ENCODE results near the gene SFTPA2. TPM values are rescaled to one million over a fixed set of nuclear protein-coding genes. Genes with fewer than 3 reads are reported as not detected.
"Not testable (repeated sequence)": the region's sequence is repeated elsewhere in the genome, so short reads cannot be mapped to it uniquely, and the experiment has no call there.

SFTPA2 gene
- total RNA-seq, 2 experiments from 2014 or later: not detected

DNA sequence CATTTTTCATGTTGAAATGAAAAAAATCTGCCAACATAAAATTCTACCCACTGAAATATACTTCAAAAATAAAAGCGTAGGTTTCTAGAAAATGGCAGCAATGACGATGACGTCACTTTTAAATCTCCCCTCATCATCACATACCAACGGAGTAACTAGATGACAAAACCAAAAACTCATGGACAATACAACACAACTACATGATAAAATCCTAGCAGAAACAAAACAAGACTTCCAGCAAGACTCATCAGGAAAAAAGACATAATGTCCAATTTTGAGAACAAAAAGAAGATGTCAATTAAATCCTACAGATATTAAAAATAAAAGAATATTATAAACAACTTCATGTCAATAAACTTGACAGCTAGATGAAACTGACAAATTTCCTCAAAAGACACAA lies 31.9 kb downstream of the SFTPA2 start:
- H3K27me3 Mint-ChIP-seq (ENCODE audit: low read depth); H3K36me3 Mint-ChIP-seq (ENCODE audit: low read depth); H3K4me3 Mint-ChIP-seq; H3K27ac Mint-ChIP-seq; ATAC-seq; DNase-seq; H3K4me1 Mint-ChIP-seq (ENCODE audit: low read depth); POLR2A ChIA-PET; H3K9me3 Mint-ChIP-seq (ENCODE audit: insufficient read depth): not testable (repeated sequence)
- CTCF ChIA-PET: interaction anchor here (1.5 kb wide), 1 partner anchor 9 kb away, joined by 3 read pairs; no protein-coding TSS in a partner anchor

DNA sequence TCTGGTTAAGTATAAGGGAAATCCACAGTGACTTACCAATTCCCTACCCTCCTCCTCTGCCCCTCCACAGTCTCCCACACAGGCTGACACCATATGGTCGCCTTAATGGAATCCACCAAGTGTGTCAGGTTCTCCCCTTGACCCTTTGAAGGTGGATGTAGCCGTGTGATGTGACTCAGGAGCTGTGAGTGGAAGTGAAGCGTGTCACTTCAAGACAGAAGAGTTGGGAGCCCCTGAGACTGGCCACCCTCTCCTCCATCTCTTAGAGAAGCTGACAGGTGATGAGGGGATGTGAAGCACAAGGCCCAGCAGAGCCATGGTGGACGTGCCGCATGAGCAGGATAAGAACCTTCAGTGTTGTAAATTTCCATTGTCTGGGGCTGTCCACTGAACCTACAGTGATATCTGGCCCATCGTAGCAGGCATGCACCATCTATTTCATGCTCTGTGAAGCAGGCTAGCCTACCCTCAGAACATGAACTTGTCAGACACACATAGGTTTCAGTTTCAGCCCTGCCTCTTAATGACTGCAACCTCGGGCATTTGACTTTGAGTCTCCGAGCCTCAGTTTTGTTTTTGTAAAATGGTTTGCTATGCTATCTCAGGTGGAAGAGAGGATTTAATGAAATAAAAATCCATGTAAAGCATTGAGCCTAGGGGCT lies 35.0 kb downstream of the SFTPA2 start:
- H3K9me3 Mint-ChIP-seq (ENCODE audit: insufficient read depth); CTCF ChIA-PET; H3K4me3 Mint-ChIP-seq; ATAC-seq; POLR2A ChIA-PET; H3K4me1 Mint-ChIP-seq (ENCODE audit: low read depth); DNase-seq; H3K27me3 Mint-ChIP-seq (ENCODE audit: low read depth); H3K36me3 Mint-ChIP-seq (ENCODE audit: low read depth): not testable (repeated sequence)
- peak overlapping the region; percentile 25 for H3K27ac Mint-ChIP-seq

DNA sequence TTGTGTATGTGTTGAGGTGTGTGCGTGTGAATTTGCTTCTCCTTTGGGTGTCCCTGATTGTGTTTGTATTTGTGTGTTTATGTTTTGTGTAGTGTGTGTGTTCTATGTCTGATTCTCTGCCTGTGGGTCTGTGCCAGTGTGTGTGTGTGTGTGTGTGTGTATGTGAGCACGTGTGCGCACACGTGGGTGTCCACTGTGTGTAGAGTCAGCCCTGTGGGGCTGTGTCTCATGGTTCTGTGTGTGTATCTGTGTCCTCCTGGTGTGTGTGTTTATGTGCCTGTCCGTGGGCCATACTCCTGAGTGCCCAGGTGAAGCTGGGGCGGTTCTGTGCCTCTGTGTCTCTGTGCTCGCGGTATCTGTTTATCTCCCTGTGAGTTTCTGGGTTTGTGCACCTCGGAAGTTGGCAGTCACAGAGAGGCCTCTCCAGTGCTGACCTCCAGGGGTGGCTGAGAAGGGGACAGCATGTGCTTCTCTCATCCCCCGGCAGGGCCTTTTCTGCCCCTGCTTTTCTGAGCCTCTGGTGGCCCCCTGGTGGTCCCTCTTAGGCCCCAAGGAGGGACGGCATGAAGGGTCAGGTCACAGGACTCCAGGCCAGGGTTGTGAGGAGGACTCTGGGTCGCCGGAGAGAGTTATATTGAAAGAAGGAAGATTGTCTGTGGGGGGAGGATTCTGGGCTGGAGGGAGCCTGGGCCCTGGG lies 36.9 kb downstream of the SFTPA2 start:
- POLR2A ChIA-PET; ATAC-seq; H3K4me3 Mint-ChIP-seq; H3K36me3 Mint-ChIP-seq (ENCODE audit: low read depth); H3K9me3 Mint-ChIP-seq (ENCODE audit: insufficient read depth); H3K27me3 Mint-ChIP-seq (ENCODE audit: low read depth); DNase-seq; H3K4me1 Mint-ChIP-seq (ENCODE audit: low read depth); H3K27ac Mint-ChIP-seq; CTCF ChIA-PET: not testable (repeated sequence)

DNA sequence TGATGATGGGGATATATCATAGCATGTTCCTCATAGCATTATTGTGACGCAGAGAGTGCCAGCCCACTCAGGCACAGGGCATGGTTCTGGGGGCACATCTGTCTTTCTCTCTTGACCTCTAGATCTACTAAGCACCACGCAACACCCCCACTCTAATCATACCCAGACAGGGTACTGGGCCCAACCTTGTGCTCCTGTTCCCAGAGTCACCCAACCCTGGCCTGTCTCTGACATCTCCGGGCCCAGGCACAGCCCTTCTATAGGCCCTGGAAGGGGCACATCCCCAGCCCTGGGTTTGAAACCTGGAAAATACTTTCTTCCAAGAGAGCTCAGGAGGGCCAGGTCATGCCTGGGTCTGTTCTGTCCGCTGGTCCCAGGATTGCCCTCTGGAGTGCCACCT lies 37.7 kb downstream of the SFTPA2 start:
- H3K4me1 Mint-ChIP-seq (ENCODE audit: low read depth); H3K36me3 Mint-ChIP-seq (ENCODE audit: low read depth); H3K27me3 Mint-ChIP-seq (ENCODE audit: low read depth); H3K4me3 Mint-ChIP-seq; H3K27ac Mint-ChIP-seq; H3K9me3 Mint-ChIP-seq (ENCODE audit: insufficient read depth); DNase-seq; POLR2A ChIA-PET; CTCF ChIA-PET: not testable (repeated sequence)
- ATAC-seq: peak; percentile 15

DNA sequence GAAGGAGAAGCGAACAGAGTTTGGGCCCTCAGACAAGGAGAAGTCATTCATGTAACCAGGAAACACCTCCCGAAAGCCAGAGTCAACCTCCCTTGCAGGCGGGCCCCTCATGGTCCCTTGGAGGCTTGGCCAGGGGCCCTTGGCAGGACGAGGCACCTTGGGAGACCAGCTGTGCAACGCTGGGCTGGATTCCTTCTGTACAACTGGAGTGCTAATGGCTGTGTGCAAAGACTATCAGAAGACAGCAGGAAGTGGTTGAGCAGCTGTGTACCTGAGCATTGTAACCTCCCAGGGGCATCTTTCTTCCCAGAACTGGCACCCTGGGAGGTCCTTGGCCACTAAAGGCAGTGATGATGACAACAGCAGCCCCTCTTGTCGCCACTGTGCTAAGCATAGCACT lies 38.5 kb downstream of the SFTPA2 start:
- H3K4me3 Mint-ChIP-seq; H3K27ac Mint-ChIP-seq; H3K27me3 Mint-ChIP-seq (ENCODE audit: low read depth); CTCF ChIA-PET; H3K36me3 Mint-ChIP-seq (ENCODE audit: low read depth); H3K9me3 Mint-ChIP-seq (ENCODE audit: insufficient read depth); POLR2A ChIA-PET; H3K4me1 Mint-ChIP-seq (ENCODE audit: low read depth); DNase-seq: not testable (repeated sequence)
- peak; percentile 49 for ATAC-seq

DNA sequence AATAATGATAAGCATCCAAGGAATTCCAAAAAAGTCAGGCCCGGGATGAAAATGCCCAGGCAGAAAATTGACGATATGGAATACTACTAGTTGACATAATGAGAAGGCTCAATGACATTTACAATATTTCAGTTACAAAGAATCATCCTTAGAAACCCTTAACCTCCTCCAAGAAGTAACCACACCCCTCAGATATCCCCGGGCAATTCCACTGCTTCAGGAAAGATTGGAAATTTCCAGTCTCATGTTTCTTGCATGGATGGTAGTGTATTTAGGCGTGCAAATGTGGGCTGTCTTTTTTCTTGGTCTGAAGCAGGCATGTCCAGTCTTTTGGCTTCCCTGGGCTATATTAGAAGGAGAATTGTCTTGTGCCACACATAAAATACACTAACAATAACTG lies 42.6 kb downstream of the SFTPA2 start:
- H3K36me3 Mint-ChIP-seq (ENCODE audit: low read depth); DNase-seq; H3K9me3 Mint-ChIP-seq (ENCODE audit: insufficient read depth); ATAC-seq; POLR2A ChIA-PET; CTCF ChIA-PET; H3K4me1 Mint-ChIP-seq (ENCODE audit: low read depth); H3K4me3 Mint-ChIP-seq; H3K27ac Mint-ChIP-seq: not testable (repeated sequence)
- peaks cover 11% of the 10 kb centered on the region for H3K27me3 Mint-ChIP-seq (ENCODE audit: low read depth)

DNA sequence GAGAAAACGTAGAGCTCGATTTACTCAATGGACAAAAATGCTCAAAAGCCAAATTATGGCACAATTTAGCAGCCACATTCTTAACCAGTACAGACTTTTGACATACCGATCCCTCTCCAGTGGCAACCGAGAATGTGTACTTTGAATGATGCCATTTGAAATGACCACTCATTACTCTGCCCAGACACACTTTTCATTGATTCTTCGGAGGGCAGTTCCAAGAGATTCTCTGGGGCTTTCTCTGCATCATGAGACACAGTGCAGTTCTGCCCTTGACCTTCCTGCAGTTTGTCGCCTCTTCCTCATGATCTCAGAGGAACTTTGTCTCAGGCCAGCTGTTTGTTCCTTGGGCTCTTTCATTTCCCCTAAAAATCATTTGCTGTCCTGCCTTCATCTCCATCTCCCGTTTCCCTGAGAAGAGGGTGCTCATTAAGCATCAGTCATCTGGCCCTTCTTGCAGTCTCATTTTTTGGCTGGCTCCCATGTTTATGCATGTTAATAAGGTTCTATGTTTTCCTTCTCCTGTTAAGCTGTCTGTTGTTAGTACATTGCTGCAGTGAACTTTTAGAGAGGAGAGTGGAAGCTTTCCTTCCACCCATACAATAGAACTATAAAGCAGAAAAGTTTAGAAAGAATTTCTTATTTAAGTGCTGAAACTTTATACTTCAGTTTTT lies 43.5 kb downstream of the SFTPA2 start:
- DNase-seq; ATAC-seq; H3K36me3 Mint-ChIP-seq (ENCODE audit: low read depth); POLR2A ChIA-PET; H3K9me3 Mint-ChIP-seq (ENCODE audit: insufficient read depth); H3K4me3 Mint-ChIP-seq; H3K27ac Mint-ChIP-seq; CTCF ChIA-PET; H3K4me1 Mint-ChIP-seq (ENCODE audit: low read depth): not testable (repeated sequence)
- peaks cover 11% of the 10 kb centered on the region for H3K27me3 Mint-ChIP-seq (ENCODE audit: low read depth)

DNA sequence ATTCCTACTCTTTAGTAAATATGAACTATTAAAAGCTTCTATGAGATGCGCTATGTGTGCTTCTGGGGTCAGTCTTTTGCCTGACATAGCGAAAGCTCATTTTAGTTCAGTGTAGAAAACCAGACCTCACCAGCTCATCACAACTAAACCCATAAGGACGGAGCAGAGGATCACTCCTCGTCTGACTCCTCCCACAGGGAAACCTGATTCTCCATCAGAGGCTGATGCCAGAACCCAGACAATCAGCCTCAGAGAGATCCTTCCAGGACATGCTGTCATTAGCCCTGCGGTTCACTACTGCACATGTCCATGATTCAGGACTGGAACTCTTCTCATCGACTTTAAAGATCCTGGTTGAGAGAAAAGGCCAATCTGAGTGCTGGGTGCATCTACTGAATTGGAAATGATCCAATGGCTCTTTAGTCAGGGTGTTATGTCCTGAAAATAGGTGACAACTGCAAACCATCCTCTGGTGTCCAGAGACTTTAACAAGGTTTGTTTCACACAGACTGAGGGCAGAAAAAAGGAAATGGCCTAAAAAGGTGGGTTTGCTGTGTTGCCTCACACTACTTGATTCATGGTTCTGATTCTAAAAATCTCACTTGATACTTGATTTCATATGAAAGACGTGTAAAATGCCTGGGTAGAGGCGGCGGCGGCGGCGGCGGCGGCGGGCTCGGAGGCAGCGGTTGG lies 48.2 kb downstream of the SFTPA2 start, which contains the start of gene EIF5AL1:
Gene EIF5AL1, plus strand, starts transcription at position 643 of the 693 bp plus-strand sequence. CDS start 117 bp downstream, outside the sequence.
- H3K27me3 Mint-ChIP-seq (ENCODE audit: low read depth): peaks cover 20% of the 10 kb centered on the region
- POLR2A ChIA-PET; H3K27ac Mint-ChIP-seq; H3K36me3 Mint-ChIP-seq (ENCODE audit: low read depth); H3K4me3 Mint-ChIP-seq; DNase-seq; H3K4me1 Mint-ChIP-seq (ENCODE audit: low read depth); H3K9me3 Mint-ChIP-seq (ENCODE audit: insufficient read depth); CTCF ChIA-PET; ATAC-seq: not testable (repeated sequence)

DNA sequence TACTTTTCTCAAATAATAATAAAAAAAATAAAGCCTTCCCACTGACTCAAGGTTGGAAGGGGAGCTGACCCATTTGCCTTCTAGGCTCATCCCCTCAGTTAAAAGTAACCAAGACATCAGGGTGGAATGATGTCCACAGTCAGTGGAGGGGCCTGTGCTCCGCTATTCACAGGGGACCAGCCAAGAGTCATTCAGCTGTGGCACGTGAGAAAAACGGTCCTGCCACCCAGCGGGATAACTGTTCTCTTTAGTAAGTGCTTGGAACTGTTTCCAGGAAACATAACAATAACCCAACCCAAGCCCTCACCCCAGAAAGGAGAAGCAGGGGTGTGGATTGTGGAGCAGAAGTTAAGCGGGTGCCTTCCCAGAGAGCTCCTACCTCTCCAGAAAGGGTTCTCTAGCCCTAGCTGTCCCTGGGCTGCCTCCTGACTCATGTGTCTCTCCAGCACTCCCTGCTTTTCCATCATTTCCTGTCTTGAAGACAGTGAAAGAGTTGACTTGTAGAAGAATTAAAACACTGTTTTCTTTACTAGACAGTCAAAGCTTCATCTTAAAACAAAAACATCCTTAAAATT lies 50.2 kb downstream of the SFTPA2 start:
- H3K4me3 Mint-ChIP-seq; H3K27ac Mint-ChIP-seq; H3K36me3 Mint-ChIP-seq (ENCODE audit: low read depth); H3K9me3 Mint-ChIP-seq (ENCODE audit: insufficient read depth); ATAC-seq; CTCF ChIA-PET; DNase-seq; POLR2A ChIA-PET: not testable (repeated sequence)
- Mint-ChIP-seq H3K27me3 (ENCODE audit: low read depth) (peaks cover 19% of the 10 kb centered on the region), H3K4me1 (ENCODE audit: low read depth) (peaks cover 12% of the 10 kb centered on the region)

DNA sequence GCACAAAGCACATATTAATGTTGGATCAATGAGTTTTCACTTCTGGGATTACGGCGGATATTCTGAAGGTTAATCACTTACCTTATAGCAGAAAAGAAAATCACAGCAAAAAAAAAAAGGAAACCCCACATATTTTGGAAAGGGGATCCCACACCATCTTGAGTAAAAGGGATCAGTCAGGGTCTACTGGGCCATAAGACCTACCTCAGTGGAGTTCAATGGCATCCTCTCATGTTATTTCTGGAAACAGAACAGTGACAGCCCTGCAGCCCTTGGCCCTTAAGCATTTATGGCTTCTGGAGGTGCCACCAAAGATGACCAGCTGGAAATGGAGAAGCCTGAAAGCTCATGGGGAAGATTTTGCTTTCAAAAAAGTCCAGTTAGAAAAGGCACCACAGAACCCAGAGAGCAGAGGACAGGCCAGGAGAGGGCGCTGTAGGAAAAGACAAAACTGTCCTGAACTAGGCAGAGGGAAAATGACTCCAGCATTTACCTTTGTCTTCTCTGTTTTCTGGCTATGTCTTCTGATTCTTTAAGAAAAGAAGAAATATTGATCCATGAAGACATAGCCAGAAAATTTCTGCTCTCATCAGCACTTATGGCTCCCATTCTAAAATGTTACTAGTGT lies 50.8 kb downstream of the SFTPA2 start:
- CTCF ChIA-PET; H3K9me3 Mint-ChIP-seq (ENCODE audit: insufficient read depth); H3K36me3 Mint-ChIP-seq (ENCODE audit: low read depth); H3K27ac Mint-ChIP-seq; H3K4me3 Mint-ChIP-seq; POLR2A ChIA-PET; DNase-seq: not testable (repeated sequence)
- Mint-ChIP-seq H3K27me3 (ENCODE audit: low read depth) (peaks cover 17% of the 10 kb centered on the region), H3K4me1 (ENCODE audit: low read depth) (peaks cover 12% of the 10 kb centered on the region)
- peak; percentile 68 for ATAC-seq

DNA sequence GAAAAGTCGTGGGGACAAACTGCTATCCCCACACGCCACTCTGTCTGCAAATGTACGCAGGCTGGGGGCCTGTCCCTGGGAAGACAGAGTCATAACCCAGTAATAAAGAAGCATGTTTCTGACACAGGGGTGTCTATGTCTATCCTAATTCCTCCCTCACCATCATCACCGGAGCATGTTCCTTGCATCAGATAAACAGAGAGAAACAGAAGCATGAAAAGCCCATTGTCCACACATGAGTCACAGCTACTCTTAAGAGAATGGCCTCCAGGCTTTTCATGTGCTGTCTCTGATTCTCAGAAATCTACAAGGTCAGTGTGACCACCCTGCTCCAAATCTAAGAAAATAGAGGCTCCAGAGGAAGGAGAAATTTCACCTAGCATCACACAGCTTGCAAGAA lies 52.0 kb downstream of the SFTPA2 start:
- ATAC-seq; H3K36me3 Mint-ChIP-seq (ENCODE audit: low read depth); H3K9me3 Mint-ChIP-seq (ENCODE audit: insufficient read depth); DNase-seq; H3K4me3 Mint-ChIP-seq; H3K27ac Mint-ChIP-seq; POLR2A ChIA-PET: not testable (repeated sequence)
- peaks cover 19% of the 10 kb centered on the region for H3K27me3 Mint-ChIP-seq (ENCODE audit: low read depth)
- H3K4me1 Mint-ChIP-seq (ENCODE audit: low read depth): peaks cover 14% of the 10 kb centered on the region
- CTCF ChIA-PET: interaction anchor here (3.1 kb wide), 1 partner anchor 134 kb away, joined by 14 read pairs; no protein-coding TSS in a partner anchor

Measured in activated CD8-positive, alpha-beta T cell treated with anti-CD3 and anti-CD28 coated beads, Interleukin-2, amount 10 ng/mL, durations not matched to agents 7 days and 5 days (primary cell).